NCI-H1105 treated with DMSO at 0.1 percent for 48 hours (cell line): ENCODE results near the gene NWD2.
A peak's percentile ranks its signal among the peaks of the same experiment; 100 is the strongest.

ENCODE experiments used
- DNase-seq: peaks from one replicate; lab custom pipeline; 2025; lab: John Stamatoyannopoulos, UW

Gene NWD2

DNA sequence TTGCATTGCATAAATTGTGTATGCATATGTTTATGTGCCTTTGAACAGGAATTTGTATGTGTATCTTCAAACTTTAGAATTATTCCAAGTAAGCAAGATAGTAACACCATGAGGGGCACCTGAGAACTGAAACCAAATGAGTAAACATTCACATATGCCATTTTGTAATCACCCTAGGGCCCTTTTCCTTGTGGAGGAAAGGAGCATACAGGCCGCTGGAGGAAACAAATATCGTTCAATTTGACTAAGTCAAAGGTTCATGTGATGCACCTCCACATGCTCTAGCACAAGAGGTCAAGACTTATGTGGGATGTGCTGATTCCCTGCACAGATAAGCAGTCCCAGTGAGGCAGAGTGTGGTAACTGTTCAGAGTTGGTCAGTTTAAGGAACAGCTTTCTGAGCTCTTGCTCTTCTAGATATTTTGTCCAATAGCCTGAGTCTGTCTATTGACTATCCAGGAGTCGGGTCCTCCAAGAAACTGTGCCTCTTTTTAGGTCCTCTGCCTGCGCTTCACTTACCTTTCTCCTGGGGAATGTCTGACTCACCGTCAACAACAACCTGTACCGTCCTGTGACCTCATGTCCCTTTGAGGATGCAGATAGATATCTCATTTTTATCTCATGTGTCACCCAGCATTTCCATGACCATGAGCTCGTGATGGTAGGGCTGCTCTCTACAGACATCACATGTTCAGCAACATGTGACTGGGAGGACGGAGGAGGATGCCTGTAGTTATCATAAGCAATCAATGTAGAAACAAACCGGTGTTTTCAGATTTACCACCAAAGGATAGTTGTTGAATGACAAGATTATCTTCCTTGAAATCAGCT lies 196.9 kb downstream of the NWD2 start:
- no peak for DNase-seq

DNA sequence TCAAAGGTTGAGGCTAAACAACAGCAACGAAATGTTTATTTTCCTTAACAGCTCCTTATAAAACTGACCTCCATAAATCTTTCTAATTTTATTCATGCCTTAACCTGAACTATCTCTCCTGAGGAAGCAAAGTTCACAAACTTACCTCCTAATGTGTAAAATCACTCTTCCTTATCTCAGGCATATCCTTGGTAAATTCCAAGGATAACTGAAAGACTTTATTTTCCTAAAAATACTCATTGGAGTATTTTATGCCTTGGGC lies 197.4 kb downstream of the NWD2 start:
- no peak for DNase-seq

DNA sequence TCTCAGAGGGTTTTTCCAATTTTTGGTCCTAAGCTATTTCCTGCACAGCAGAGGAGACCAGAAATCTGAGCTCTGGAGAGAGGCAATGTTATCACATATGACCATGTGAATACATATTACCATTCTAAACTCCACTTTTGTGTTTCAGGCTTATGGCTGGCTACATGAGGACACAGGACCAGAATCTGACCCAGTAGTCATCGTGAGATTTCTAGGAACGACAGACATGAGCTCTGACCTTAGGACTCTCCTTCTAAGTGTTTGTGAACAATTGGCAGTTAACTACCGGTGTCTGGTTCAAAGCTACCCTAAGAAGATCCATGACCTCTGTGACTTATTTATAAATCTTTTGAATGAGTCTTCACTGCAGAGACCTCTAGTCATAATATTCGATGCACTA lies 198.6 kb downstream of the NWD2 start:
- no peak for DNase-seq

DNA sequence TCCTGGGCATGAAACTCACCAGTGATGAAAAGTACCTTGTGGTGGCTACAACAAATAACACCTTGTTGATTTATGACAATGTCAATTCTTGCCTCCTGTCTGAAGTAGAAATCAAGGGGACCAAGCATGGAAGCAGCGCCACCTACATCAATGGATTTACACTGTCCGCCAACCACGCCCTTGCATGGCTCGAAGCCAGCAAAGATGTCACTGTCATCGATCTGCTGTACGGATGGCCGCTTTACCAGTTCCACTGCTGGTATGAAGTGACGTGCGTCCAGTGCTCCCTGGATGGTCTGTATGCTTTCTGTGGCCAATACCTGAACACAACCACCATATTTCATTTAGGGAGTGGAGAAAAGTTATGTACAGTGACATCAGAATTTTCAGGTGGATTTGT lies 200.5 kb downstream of the NWD2 start:
- no peak for DNase-seq

DNA sequence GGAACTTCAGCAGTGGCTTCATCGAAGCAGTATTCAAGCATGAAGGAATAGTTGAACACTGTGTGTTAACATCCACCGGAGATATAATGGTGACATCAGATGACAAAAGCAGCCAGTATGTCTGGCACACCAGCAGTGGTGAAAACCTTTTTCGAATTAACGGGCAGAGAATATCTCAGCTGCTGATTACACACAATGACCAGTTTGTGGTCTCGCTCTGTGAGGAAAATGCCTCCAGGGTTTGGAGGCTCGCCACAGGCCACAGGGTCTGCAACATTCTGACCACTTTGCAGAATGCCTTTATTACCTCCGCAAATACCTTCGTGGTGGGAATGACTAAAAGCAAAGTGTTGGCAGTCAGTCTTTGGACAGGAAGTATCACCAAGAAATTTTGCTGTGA lies 201.5 kb downstream of the NWD2 start:
- no peak for DNase-seq

DNA sequence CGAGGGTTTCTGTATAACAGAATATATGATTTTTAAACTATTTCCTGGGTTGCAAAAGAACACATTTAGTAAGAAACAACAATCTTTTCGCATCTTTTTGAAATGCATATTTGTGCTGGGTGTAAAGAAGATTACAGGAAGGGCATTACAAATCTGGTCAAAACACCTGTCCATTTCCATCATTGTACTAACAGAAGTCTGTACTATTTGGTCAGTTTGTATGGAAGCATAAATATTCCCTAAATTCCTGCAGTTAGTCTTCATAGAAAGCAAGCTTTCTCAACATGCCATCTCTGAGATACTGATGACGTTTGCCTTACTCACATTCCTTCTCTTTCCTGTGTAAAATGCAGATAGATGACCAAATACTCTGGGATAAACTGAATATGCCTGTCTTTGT lies 203.3 kb downstream of the NWD2 start:
- DNase-seq = no peak

DNA sequence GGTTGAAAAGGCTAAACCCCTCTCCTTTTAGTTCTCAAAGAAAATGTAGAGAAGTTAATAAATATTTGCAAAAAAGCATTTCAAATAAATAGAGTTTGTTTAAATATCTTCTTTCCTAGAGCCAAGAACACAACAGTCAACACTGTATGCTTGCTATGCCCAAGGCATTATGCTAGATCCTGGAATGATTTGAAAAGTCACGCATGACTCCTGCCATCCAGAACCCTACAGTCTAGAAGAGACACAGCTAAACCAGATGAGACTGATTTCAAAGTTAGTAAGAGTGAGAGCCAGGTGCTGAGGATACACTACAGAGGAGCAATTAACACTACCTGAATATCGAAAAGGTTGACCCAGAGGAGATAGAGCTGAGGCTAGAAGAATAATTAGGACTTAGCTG lies 205.8 kb downstream of the NWD2 start:
- no peak for DNase-seq

DNA sequence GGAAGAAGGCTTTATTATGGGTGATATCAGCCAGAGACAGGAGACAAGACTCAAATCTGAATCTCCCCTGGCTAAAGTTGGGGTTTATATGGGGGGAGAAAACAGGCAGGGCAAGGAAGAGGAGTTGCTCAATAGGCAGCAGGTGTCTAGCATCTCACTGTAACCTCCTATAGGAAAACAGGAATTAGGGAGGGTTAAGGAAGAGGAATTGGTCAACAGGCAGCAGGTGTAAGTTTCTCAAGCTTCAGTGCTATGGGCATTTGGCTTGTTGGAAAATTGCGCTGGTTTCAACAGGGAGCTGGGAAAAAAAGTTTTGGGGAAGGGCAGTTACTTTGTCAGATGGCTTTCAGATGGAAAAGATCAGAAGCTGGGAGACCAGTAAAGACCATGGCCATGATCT lies 206.4 kb downstream of the NWD2 start:
- DNase-seq = no peak

DNA sequence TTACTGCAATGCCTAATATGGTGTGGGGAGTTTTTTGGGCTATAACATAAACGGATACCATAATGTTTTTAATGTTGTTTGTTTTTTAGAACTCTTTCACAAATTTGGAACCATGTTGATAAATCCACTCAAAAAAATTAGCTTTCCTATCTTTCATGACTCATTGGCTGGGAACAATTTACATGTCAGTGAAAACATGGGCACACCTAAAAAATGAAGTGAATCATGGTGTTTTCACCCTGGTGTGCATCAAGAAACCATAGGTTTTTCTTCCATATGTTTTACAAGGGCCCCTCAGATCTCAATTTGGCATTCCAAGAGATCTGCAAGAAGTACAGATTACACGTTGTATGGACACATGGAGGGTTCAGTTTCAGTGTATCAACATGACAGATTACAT lies 207.1 kb downstream of the NWD2 start:
- DNase-seq = no peak

DNA sequence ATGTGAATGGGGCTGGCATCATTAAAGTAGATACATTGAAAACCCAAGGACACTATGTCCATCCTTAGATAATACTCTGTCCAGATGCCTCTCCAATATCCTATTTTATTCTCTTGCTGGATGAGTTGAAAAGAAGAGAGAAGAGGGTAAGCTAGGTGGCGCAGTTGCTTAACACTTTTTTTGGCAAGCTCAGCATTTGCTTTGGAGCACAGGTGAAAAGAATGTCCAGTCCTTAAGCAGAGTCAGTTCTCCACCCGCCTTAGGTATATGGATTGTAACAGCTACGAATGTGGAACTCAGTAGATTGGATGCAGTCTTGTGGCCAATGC lies 208.4 kb downstream of the NWD2 start:
- DNase-seq = peak; percentile 76

DNA sequence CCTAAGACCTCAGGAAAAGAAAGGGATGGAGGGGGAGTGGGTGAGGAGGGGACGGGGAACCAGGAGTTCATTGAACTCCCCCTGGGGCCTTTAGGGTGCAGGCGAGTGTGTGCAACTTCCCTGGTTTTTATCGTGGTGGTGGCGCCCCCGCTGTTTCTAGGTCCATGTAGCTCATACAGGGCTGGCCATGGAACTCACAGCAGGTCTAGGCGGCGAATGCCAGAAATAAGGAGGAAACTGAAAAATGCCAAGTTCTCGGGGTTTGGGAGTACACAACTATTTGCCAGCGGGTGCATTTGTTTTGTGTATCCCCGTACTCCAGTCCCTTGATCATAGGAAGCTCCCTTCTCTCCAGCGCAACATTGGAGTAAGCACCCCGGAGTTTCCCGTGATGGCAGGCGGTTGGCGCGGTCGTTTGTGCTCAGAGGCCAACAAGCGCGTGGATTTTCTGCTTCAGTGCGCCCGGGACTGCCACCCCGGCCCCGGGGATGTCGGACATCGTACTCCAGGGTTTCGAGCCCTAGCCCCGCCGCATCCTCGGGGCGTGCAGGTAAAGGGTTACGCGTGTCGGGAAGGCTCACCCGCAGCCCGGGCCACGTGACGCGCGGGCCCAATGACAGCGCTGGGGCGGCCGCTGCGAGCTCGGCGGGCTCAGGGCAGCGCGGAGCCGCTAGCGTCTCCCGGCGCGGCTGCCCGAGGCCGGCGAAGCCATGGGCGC lies 208.9 kb downstream of the NWD2 start:
- DNase-seq = peak; percentile 37

DNA sequence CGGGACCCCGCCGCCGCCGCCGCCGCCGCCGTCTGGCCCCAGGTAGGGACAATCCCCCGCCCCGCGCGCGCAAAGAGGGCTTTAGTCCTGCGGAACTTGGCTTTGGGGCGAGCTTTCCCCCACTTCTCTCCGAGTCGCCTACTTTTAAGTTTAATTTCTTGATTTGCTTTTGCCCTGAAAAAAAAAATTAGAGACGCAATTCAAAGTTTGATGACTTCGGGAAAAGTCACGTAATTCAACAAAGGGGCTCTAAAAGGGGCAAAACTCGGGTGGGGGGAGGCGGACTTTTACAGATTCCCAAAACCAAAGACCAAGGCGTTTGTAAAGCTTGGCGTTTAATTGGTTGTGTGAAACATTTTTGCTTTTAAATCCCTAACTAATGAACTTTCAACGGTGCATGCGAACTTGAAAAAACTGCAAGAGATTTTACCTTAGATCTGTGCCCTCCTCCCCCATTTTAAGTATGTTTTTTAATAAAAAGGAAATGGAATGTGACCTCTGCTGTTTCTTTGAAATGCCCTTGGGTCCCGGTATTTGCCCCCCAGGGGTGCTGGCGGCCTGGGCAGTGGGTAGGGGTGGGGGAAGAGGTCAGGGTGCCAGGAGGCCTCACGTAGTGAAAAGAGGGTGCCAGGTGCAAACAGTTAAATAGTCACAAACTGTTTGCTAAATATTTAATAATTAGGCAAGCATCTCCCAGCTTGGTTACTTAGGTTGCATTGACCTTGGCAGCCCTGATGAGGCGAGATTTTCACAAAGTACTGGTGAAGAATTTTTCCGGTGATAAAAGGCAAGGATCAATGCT lies 209.7 kb downstream of the NWD2 start:
- no peak for DNase-seq

DNA sequence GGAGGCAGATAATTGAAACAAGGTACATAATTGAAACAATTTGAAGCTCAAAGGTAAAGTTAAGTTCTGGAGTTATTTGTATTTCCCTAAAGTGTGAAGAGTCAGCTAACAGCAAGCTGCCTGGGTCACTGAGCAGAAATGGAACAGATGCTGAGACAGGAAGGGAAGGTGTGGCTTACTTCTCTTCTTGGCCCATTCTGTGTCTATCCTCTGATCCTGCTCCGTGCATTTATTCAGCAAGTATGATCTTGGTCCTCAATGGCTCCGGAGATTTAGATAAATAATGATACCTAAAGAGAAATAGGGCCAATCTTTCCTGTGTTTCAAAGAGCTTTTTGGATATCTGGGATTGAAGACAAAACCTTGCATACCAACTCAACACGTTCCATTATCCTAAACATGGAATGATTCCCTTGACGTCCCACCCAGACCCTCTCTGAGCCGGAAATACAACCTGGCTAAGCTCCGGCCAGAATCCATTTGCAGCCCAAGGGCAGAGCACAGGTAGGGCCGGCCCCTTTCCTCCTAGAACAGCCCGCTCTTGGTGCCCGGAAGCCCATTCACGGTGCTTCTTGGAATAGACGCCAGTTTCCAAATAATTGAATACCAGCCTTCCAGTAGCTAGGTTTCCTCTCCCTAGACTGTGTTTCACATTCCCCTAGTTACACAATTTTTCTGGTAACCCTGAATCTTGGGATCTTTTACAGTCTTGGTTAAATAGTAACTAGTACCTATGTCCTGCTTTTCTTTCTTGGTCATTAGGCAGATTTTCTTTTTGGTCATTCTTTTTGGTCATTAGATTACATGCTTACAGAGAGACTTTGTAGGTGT lies 211.0 kb downstream of the NWD2 start:
- DNase-seq = no peak

DNA sequence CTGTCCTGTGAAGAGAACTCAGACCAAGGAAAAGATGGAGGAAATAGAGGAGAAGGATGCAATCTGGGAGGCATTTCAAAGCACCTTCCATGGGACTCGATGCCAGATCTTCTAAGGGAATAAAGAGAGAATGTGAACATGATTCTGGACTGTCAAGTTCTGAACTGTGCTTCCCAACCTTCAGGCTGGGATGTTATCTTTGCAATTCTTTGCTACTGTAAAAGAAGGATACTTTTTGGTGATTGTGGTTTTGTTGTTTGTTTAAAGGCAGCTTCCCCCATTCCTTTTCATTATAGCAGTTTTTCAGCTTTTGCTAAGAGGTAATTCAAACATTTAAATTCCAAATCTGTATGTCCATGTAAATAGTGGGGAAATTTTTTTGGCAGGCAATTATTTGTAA lies 217.3 kb downstream of the NWD2 start:
- no peak for DNase-seq

DNA sequence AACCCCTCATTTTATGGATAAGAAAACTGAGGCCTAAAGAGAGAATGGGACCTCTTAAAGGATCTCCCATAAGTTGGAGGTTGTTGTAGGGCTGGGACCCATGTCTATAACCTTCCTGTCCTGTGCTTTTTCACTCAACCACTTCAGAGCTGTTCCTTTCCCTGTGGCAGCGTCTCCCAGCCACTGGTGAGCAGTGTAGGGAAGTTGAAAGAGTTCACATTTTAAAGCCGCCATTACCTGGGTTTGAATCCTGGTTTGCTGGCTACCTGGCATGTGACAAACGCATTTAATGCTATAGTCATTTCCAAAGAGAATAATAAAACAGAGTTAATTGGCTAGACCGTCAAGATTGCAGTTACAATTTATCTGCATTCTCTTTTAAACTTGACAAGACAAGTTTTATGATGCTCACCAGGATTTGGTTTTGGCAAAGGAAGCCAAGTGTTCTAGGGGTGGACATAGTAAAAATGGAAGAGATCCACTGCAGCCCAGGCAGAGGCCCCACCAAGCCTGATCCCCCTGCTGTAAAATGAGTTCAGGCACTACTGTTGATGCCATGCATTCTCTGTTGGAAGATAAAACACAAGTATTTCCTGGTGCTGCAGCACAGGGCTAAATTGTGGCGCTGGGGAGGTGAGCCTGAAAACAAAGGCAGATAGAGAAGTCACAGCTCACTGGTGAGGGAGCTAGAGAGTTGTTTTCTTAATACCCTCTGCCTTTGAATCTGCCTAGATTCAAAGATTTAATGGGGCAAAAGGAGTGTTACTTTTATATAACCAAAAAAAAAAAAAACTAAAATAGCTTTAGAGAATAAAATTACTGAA lies 218.7 kb downstream of the NWD2 start:
- DNase-seq = no peak

DNA sequence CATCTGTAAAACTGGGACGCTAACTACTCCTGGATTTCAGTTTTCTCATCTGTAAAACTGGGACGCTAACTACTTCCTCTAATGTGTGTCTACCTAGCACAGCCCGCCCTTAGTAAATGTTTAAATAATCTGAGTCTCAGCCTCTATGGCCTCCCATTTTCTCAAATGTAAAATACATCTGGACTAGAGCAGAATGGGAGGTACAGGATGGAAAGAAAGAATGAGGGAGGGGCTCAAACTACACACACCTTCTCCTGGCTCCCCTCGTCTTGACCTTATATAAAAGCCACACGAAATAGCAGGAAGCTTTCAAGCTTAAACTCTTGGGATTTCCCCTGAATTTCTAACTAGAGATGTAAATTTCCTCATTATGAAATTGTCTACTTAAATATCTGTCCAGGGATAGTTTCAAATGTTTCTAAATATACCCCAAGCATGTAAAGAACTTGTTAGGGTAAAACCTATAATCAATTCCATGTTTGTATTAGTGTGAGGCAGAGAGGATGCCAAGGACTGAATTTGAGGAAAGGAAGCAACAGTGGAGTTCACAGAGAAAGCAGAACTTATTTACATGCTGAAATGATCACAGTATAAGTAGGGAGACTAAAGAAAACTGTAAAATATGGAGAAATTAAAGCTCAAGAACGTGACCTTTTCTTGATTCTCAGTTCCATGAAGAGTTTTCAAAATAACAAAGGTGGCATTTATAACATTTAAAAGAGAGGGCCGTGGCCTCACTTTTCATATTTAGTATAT lies 220.0 kb downstream of the NWD2 start:
- no peak for DNase-seq

DNA sequence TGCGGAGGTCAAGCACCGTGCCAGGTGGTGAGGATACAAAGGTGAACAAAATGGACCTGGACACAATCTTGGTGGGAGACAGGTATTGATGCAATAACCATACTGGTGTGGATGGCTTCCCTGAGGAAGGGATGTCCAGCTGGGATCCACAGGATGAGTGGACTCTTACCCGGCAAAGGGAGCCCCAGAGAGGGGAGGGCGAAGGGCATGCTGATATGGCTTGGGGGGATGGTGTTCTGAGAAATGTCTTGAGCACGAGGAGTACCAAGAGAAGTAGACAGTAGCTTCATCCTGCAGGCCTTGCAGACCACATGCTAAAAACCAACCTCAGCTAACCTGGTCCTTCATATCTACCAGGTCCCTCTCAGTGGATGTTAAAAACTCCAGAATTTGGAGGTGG lies 220.8 kb downstream of the NWD2 start:
- no peak for DNase-seq

DNA sequence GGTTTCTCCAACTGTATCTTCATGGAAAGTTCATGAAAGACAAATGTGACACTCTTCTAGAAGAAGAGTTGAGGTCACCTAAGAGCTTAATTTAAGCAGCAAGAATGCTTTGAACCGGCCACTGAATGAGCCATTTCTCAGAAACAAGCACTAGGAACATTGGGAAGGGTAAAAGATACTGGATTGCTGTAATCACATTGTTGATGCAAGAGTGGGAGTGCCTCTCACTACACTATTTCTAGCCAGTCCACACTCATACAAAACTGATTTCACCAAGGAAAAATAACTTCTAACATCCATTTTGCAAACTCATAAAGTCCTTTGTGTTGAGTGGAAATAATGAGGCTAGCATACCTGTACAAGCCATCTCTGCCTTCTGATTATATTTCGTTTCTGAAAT lies 221.3 kb downstream of the NWD2 start:
- DNase-seq = no peak

DNA sequence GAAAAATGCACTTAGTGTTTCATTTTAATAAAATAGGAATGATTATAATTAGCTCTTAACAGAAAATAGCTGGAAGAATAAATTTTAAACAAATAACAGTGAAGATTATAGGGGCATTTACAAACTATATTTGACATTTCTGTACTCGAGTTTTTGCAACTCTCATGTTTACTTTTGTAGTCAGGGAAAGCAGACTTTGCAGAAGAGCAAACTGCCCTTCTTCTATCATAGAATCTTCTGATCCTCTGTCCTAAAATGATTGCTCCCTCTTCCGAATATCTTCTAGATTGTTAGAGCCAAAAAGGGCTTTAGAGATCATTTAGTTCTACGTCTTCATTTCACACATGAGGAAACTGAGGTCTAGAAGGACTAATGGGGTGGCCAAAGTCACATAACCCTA lies 222.7 kb downstream of the NWD2 start:
- DNase-seq = no peak

DNA sequence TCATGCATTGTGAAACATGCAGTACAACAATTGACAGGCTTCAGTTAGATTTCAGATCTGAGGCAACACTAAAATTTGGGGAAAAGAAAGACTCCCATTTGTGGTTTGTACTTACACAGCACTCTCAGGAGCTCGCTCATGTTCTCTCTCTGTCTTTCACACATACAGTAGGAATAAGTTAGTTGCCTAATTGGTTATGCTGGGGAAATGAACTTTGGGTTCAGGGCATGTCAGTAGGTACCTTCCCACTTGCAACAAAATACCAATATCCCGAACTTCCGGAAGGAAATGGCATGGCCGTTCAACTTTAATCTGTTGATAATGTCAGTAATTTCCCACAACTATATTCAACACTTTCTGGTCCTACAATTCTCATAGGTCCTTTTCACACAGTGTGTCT lies 223.3 kb downstream of the NWD2 start:
- DNase-seq = no peak

DNA sequence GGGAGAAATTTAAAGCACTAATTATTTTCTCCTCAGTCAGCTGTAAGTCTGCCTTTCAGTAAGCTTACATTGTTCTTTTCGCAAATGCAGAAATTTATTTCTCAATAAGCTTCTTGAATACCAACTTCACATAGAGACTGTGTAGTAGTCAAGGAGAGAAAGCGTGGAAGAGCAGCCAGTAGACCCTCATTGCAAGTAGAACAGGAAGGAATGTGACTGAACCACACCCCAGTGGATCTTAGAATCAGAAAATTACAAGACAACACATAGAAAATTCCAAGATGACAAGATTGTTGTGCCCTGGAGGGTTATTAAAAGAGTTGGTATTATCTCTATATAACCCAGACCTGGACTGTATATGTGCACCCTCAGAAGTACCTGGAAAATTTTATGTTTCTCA lies 224.7 kb downstream of the NWD2 start:
- DNase-seq = no peak
